Activated CD8-positive, alpha-beta memory T cell treated with anti-CD3 and anti-CD28 coated beads, Interleukin-2, amount 50 U/mL, for 1 hour (primary cell): ENCODE results near the gene RAB22A.
A peak's percentile ranks its signal among the peaks of the same experiment; 100 is the strongest.

ENCODE experiments used
- DNase-seq: peaks from one replicate; pipeline ENCODE4 v3.0.0-alpha.2; 2020; ENCODE audit errors: extremely low read depth

Gene RAB22A, protein sequence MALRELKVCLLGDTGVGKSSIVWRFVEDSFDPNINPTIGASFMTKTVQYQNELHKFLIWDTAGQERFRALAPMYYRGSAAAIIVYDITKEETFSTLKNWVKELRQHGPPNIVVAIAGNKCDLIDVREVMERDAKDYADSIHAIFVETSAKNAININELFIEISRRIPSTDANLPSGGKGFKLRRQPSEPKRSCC

DNA sequence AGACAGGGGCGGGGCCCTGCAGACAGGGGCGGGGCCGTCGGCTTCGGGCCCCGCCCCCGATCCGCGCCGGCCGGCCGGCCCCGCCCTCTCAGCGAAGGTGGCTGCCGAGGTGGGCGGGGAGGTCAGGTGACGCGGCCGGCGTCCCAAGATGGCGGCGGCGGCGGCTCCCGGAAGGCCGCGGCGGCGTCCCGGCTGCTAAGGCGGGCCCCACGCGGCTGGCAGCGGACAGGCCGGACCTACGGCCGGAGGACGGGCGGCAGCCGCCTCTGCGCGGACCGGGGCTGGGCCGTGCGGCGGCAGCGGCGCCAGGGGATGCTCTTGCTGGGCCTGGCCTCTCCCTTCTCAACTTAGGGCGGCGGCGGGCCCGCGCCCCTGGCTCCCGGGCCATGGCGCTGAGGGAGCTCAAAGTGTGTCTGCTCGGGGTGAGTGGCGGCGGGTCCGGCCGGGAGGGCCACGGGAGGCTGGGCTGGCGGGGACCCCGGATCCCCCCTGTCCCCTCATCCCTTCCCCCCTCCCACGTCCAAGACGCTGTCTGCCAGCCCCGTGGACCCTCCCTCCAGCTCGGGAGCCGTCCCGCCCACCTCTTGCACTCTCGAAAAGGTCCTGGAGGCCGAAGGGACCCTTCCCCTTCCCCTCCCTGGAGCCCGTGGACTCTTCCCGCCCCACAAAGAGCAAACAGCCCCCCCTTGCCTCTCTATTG, at the start of gene RAB22A:
RAB22A (plus strand) TSS at position 125 of the 700 bp plus-strand sequence; CDS start at position 387, 262 bp downstream.
- peak; percentile 58 for DNase-seq

DNA sequence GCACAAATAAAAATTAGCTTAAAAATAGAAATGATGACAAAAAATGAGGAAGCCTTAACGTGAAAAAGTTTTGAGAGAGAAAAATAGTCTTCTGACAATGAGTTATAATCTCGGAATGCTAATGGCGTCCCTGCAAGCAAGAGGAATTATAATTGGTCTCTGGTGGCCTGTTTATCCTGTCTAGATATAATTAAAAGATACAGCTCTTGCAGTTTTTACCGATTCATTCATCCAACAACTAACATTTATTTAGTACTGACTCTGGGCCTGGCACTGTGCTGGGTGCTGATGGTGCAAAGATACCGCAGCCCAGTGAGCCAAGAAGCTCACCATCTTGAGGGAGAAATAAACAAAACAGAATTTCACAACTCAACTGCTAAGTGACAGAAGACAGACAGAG, 49.5 kb upstream of the RAB22A start:
- DNase-seq: no peak

DNA sequence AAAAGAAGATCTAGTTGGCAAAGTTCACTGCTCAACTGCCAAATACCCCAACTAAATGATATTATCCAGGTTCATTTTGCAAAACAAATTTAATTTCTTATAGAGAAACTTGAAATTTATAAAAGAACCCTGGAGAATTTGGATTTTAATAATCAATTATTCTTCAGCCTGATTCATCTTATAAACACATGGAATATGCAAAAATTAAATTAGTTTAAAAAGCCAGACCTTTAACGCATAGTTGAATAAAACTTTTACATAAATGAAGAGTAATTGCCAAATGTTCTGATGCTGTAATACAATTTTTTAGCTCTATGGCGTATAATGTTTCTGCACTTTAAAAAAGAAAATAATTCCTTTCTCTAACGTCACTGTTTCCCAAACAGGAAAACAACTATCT, 47.9 kb upstream of the RAB22A start:
- DNase-seq: no peak

DNA sequence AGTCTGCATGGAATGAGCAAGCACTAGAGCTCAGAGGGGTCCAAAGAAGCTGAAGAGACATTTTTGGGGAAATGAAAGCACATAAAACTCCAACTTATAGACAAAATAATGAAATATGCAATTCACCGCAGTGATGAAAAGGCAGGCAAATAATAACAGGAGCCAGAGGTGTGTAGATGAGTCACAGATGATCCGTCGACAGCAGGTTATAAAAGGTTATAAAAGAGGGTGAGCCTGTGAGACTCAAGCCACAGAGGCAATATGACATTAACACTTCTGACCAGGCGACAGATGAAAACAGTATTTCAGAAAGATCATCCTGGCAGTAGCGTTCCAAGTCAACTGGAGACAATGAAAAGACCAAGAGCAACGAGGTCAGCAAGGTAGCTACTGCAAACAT, 45.2 kb upstream of the RAB22A start:
- DNase-seq: no peak

DNA sequence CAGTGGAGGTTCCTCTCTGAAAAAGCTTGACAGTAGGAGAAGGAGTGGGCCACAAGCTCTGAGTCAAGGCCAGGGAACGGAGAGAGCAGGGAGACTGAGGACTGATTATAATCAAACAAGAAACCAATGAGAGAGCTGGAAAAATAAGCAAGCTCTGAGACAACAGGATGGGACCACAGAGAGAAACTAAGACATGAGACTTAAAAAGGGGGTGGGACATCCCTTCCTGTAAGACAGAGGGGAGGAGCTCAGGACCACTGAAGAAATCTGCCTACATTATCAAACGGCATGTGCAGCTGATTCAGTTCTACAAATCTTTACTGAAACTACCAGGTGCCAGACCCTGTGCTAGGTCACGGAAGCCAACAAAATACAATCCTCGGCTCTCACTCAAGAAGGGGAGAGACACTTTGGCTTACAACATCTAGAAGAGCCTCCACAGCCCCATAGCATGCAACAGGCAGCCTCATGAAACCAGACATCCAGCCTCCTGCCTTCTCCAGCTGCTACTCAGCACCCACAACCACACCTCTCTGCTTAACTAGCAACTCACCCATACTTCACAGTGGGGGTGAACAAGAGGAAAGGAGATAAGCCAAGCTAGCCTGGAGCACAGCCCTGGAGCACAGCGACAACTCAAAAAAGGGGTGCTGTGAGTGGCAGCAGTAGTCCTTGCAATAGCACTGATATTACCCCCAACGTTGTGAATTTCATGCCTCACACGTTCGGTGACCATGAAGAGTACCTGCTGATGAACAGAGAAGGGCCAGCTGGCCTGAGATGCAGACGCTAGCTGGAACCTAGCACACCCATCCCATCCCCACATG, 41.9 kb upstream of the RAB22A start:
- DNase-seq: no peak

DNA sequence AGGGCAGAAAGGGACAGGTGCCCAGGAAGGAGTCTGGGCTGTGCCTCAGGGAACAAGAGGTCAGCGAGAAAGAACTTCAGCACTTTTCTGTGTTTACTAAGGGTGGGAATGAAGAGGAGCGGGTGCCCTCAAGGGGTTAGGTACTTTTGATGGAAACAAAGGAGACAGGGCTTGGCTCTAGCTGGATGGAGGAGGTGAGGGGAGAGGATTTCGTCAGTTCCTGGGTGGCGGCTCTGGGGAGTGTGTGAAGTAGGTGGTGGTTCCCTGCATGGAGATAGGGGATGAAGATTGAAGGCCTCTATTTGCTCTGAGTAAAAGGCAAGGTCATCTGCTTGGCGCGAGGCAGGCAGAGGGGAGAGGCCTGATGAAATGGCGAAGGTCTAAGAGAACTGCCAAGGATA, 41.1 kb upstream of the RAB22A start:
- DNase-seq: no peak

DNA sequence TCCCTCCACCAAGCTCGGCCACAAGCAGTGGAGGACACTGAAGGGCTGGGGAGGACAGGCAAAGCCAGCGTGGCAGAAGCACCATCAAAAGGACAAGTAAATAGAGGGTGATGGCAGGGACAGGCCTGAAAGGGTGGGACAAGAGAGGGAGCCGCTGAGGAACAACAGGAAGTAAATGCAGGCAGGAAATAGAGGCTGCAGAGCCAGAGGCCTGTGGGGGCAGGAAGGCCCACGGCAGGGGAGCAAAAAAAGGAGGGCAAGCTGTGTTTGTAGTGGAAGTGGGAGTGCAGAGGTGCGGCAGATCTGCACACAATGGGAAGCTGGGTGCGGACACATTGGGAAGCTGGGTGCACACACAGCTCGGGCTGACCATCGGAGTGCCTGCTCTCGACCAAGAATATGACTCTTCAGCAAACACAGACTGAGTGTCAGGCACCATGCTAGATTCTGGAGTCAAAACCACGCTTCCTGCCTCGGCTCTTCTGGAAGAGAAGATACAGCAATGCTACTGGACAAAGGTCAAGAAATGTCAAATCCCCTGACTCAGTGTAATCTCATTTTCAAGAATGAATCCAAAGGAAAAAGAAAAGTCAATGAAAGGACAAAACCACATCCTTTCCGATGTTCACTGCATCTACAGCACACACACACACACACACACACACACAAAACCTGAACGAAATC, 40.4 kb upstream of the RAB22A start:
- no peak for DNase-seq

DNA sequence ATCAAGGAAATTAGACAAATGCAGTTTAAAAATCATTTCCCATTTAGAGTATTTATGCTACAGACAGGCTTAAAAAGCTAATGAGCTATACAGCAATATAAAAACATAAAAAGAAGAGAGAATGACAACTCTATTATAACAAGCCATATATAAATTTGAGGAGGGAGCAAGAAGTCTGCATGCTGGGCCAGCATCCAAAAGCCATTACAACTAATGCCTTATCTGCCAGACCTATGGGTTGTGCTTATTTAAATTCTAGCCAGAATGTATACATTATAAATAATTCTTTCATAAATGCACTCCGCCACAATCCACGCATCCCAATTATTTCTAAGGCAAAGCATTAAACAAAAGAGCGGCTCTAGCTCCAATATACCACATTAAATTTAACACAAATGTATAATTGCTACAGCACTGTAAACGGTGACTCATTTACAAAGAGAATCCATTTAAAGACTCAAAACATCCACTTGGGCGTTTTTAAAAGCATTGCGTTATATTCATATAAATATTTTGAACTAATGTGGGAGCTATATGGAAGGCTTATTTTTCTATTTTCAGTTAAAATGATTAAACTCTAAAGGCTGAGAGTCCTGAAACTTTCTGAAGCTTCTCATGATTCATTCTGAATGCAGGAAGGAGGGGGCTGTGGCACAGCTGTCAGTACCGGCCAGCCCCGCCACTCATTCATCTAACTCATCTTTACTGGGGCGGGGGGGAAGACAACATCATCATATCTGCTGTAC, 37.7 kb upstream of the RAB22A start:
- DNase-seq: no peak

DNA sequence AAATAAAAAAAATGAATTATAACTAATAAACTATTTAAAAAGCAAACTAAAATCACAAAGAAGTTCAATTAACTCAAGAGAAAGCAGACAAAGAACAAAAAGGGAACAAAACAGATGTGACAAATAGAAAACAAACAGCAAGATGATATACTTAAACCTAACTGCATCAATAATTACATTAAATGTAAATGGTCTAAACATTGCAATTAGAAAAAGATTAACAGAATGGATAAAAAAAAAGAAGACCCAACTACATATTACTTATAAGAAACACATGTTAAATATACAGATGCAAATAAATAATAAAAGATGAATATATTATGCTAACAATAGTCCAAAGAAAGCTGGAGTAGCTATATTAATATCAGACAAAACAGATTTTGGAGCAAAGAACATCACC, 35.1 kb upstream of the RAB22A start:
- DNase-seq: no peak

DNA sequence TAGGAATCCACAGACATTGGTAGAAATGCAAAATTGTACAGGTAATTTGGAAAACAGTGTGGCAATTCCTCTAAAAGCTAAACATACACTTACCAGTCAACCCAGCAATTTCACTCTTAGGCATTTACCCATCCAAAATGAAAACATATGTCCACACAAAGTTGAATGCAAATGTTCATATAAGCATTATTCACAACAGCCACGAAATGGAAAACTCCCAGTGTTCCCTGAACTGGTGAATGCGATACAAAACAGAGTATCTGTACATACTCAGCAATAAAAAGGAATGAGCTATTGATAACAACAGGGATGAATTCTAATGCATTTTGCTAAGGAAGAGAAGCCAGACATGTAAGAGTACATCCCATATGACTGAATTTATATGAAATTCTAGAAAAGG, 32.4 kb upstream of the RAB22A start:
- DNase-seq: no peak

DNA sequence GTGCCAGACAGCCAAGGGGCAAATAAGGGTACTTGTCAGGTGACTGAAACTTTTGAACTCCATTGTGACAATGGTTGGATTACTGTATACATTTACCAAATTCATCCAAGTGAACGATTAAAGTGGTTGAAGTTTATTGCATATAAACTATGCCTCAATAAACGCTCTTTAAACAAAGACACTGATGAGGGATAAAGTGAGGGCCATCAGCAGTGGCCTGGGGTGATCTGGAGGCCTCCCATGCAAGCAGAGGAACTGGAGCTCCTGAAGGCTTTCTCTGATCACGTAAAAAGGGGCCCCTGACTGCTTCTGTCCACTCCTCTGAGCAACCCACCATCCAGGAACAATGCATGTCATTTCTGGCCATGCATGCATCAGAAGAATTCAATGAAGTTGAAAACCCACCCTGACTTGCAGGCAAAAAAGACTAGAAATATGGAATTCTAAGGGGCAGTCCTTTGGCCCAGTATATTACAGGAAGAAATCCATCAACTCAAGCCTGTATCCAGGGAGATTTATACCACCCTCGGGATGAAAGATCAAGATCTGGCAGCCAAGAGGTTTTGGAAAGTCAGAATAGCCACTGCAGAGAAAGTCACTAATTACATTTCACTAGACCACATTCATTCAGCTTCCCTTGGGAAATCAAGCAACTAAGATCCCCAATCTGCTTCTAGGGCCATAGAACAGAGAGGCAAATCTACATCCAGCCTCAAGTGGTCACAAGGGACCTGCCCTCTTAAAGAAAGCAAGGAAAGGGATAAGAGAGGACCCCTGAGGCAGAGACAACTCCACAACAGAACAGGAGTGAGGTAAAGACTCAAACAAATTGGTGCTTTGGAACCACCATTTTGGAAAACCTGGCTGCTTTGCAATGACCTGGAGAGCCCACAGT, 31.7 kb upstream of the RAB22A start:
- DNase-seq: no peak

DNA sequence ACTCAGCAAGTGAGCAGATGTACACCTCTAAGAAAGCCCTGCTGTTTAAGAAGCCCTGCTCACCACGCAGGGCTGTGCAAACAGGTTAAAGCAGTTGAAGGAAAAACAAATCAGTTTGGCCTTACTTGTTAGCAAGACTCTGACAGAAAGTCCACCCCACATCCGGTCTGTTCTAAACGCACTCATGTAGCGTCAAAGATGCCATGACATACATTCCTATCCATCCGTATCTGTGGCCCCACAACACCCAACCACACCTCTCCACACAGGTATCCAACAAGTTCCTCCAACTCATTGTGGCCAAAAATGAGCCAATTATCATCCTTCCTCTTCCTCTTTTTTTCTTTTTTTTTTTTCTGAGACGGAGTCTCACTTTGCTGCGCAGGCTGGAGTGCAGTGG, 22.8 kb upstream of the RAB22A start:
- no peak for DNase-seq

DNA sequence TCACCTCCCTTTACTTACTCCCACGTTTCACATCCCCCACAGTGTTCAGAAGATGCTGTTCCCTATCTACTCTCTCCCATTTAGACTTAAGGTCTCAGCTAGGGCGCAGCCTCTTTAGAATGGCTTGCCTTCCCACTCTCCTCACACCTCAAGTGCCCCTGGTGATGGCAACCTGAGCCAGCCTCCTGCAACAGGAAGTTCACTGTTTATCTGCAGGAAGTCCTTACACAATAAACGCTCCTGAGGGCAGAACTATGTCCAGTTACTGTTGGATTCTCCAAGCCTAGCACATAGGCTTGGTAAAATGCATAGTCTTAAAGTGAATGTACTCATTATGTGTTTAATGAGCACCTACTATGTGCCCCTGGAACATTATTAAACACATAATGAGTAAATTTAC, 21.9 kb upstream of the RAB22A start:
- DNase-seq: no peak

DNA sequence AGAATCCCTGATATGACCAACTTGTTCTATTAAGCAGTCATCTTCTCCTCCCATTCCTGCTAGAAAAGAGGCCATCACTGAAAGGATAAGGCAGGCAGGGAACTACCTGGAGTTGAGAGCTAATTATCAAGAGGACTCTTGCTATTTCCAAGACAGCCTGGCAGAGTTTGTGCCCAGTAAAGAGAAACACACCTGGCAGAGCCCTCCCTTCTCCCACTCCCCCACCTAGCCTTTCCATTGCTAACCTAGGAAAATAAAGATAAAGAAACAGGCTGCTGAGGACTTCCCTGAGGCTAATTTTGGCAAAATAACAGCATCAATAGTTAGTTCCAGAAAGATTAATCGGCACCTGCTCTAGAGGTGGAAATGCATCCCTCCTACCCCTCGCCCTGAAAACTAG, 20.4 kb upstream of the RAB22A start:
- DNase-seq: no peak

DNA sequence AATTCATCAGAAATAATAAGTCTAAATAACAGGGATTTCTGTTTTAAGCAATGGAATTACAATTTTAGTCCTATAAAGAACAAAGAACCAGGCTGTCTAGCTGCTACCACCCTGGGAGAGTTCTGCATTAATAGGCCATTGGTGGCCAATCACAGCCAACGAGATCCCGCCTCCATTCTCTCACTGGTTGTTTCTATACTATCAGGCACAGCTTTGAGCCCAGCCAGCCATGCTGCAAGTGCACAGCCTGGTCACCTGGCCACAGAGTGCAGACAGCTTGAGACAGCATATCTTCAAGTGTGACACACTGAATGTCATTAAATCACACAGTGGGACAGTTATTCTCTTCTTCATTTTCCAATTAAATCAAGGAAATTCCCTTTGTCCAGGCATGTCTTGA, 16.1 kb upstream of the RAB22A start:
- DNase-seq: no peak

DNA sequence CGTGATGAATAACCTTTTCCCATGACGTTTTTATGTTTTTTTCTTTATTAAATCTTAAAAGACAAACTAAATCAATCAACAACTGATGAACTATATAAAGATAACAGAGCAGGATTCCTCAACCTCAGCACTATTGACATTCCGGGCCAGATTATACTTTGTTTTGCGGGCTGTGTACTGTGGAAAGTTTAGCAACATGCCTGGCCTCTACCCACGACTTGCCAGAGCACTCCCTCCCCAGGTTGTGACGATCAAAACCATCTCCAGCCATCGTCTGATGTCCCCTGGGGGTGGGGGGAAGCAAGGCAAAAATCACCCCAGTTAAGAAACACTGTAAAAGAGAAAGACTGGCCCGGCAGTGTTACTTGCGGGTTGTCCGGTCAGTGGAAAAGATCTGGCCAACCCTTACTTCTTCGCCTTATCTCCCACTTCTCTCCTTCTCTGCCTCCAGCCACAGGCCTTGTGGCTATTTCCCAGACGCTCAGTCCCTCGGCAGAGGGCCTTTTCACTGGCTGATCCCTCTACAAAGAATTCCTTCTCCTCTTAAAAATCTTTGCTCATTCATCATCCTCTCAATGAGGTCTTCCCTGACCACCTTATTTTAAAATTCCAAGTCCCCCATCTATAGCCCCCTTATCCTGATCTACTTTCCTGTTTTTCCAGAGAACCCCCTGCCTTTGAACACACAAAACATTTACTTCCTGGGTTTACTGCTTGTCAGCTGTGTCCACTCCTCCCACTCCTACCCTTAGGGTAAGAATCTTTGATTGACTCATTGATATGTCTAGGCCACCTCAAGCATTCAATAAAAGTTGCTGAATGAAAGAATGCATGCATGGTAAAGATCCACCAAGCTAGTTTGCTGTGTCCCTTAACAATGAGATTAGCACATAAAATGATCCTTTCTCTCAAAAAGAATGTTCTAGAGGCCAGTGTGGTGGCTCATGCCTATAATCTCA, 14.7 kb upstream of the RAB22A start:
- DNase-seq: no peak

DNA sequence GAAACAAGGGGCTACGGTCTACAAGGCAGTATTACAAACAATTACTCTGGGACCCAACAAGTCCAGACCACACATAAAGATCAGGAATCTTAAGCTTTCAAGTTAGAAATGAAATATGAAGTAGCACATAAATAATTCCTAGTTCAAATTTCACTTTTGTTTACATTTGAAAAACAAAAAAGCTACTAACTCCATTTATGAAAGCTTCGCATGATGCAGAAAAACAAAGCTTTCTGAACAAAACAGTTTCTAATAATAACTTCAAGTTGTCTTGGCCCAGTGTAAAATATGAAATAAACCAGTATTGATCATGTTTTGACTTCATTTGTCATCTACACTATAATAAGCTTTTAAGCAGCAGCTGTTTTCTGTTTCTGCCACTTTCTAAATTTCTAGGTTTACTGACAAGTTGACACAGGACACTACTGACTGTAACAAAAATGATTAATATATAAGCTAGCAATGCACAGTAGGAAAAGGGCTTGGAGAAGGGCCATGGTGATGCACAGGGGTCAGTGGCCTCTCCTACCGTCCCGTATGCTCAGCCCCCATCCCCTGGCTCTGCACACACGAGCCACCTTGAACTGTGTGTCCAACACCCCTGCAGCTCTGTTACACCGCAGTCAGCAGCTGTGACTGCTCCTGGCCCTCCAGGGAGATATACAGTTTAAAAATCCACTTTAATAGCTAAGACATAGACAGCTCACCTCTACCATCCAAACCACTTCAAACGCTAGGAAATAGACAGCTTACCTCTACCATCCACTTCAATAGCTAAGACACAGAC, 13.3 kb upstream of the RAB22A start:
- no peak for DNase-seq

DNA sequence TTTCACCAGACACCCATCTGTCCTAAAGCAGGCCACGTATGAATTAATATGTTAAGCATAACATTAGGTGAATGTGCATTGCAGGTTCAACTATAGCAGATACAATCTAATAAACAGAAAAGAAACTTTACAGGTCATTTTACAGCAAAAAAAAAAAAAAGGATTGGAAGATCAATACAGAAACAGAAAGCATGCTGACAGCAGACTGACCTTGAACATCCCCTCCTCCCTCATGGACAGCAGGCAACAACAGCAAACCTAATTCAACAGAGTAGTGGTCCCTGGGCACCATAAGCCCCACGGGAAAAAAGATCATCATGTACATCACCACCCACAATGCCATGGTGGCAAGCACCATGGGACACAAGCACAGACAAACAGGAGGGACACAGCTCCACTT, 12.1 kb upstream of the RAB22A start:
- no peak for DNase-seq

DNA sequence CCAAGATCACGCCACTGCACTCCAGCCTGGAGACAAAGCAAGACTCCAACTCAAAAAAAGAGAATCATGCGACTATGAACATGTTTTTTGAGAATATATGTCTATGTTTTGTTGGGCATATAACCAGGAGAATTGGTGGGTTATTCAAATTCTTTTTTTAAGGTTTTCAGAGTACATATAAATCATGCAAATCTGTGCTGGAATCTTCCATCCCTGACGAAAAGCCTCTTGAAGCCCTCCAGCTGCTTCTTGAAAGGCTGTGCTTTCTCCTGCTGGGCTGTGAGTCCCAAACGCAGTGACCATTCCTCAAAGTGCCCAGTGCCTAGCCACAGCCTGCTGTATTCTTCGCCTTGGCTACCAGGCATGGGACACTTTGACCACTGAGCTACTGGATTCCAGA, 9.2 kb upstream of the RAB22A start:
- no peak for DNase-seq
